Measurements from ENCODE around the gene APOBEC3C.

The APOBEC3C gene

GRCh38 chr22:38965614-38966379 is 48.3 kb upstream of the APOBEC3C start:
- TF ChIP-seq CTCF (conservative IDR thresholded peaks at IDR 0.05; ENCODE audit: low read length), result no peak
- TF ChIP-seq EZH2phosphoT487 (IDR thresholded peaks at IDR 0.05; ENCODE audit: borderline replicate concordance), result no peak
- Histone ChIP-seq H3K4me3 (ENCODE audit: low read length, poor library complexity, severe bottlenecking) (no peak overlapping the region), H3K4me2 (ENCODE audit: low read depth, low read length, poor library complexity, severe bottlenecking) (no peak overlapping the region), H3F3A (ENCODE audit: low read depth) (no peaks in the 10 kb centered on the region), H2AFZ (ENCODE audit: low read length) (no peak overlapping the region), H3K36me3 (ENCODE audit: insufficient read depth, low read length) (no peaks in the 10 kb centered on the region), H3K9ac (ENCODE audit: low read depth, low read length, poor library complexity, severe bottlenecking) (no peak overlapping the region), H3K79me2 (ENCODE audit: insufficient read depth, low read length) (no peaks in the 10 kb centered on the region), H3K9me3 (ENCODE audit: insufficient read depth, low read depth, low read length) (no peaks in the 10 kb centered on the region), H3K9me2 (replicated peaks; ENCODE audit: low read depth, low read length) (no peaks in the 10 kb centered on the region), H4K20me1 (ENCODE audit: insufficient read depth, low read length, poor library complexity, severe bottlenecking) (no peaks in the 10 kb centered on the region), H3K4me1 (ENCODE audit: insufficient read depth, low read length, poor library complexity, severe bottlenecking) (no peaks in the 10 kb centered on the region), H3K27me3 (ENCODE audit: insufficient read depth, low read length, poor library complexity, severe bottlenecking) (no peaks in the 10 kb centered on the region)

- H2AFZ ChIP-seq (ENCODE audit: low read length), result no peak overlapping the region
- no peak for TF ChIP-seq EZH2phosphoT487 (IDR thresholded peaks at IDR 0.05; ENCODE audit: borderline replicate concordance)
- TF ChIP-seq CTCF (conservative IDR thresholded peaks at IDR 0.05; ENCODE audit: low read length), result no peak
- no peaks in the 10 kb centered on the region for H3K4me1 ChIP-seq (ENCODE audit: insufficient read depth, low read length, poor library complexity, severe bottlenecking)
- H3K9ac ChIP-seq (ENCODE audit: low read depth, low read length, poor library complexity, severe bottlenecking), result no peak overlapping the region
- no peak overlapping the region for H3K4me2 ChIP-seq (ENCODE audit: low read depth, low read length, poor library complexity, severe bottlenecking)
- H3K79me2 ChIP-seq (ENCODE audit: insufficient read depth, low read length), result no peaks in the 10 kb centered on the region
- H3K27me3 ChIP-seq (ENCODE audit: insufficient read depth, low read length, poor library complexity, severe bottlenecking), result no peaks in the 10 kb centered on the region
- H3F3A ChIP-seq (ENCODE audit: low read depth), result no peaks in the 10 kb centered on the region
- H3K9me3 ChIP-seq (ENCODE audit: insufficient read depth, low read depth, low read length), result no peaks in the 10 kb centered on the region
- H3K9me2 ChIP-seq (replicated peaks; ENCODE audit: low read depth, low read length), result no peaks in the 10 kb centered on the region
- H3K4me3 ChIP-seq (ENCODE audit: low read length, poor library complexity, severe bottlenecking), result no peak overlapping the region
- H3K36me3 ChIP-seq (ENCODE audit: insufficient read depth, low read length), result no peaks in the 10 kb centered on the region
- no peaks in the 10 kb centered on the region for H4K20me1 ChIP-seq (ENCODE audit: insufficient read depth, low read length, poor library complexity, severe bottlenecking)
These were observed 47.7 kb upstream of the APOBEC3C start for GRCh38 chr22:38966380-38966702.

- no peak overlapping the region for H3K4me3 ChIP-seq (ENCODE audit: low read length, poor library complexity, severe bottlenecking)
- no peak for TF ChIP-seq EZH2phosphoT487 (IDR thresholded peaks at IDR 0.05; ENCODE audit: borderline replicate concordance)
- no peak for TF ChIP-seq CTCF (conservative IDR thresholded peaks at IDR 0.05; ENCODE audit: low read length)
- no peaks in the 10 kb centered on the region for H3K4me1 ChIP-seq (ENCODE audit: insufficient read depth, low read length, poor library complexity, severe bottlenecking)
- no peaks in the 10 kb centered on the region for H3F3A ChIP-seq (ENCODE audit: low read depth)
- H3K36me3 ChIP-seq (ENCODE audit: insufficient read depth, low read length), result no peaks in the 10 kb centered on the region
- no peak overlapping the region for H3K9ac ChIP-seq (ENCODE audit: low read depth, low read length, poor library complexity, severe bottlenecking)
- H4K20me1 ChIP-seq (ENCODE audit: insufficient read depth, low read length, poor library complexity, severe bottlenecking), result no peaks in the 10 kb centered on the region
- H3K79me2 ChIP-seq (ENCODE audit: insufficient read depth, low read length), result no peaks in the 10 kb centered on the region
- no peak overlapping the region for H3K4me2 ChIP-seq (ENCODE audit: low read depth, low read length, poor library complexity, severe bottlenecking)
- H2AFZ ChIP-seq (ENCODE audit: low read length), result no peak overlapping the region
- no peaks in the 10 kb centered on the region for H3K9me2 ChIP-seq (replicated peaks; ENCODE audit: low read depth, low read length)
- no peaks in the 10 kb centered on the region for H3K27me3 ChIP-seq (ENCODE audit: insufficient read depth, low read length, poor library complexity, severe bottlenecking)
- H3K9me3 ChIP-seq (ENCODE audit: insufficient read depth, low read depth, low read length), result no peaks in the 10 kb centered on the region
These were observed 47.1 kb upstream of the APOBEC3C start for GRCh38 chr22:38966942-38967341.
